GM12878 (cell line): ENCODE measurements around the gene VSIG10L. TPM values are rescaled to one million over a fixed set of nuclear protein-coding genes. Genes with fewer than 3 reads are reported as not detected.
A peak's percentile ranks its signal among the peaks of the same experiment; 100 is the strongest.

ENCODE experiments used
- BRCA1 ChIP-seq: IDR thresholded peaks from 2 replicates; pipeline ENCODE4 v1.6.1; 2011; ENCODE audit warnings: low read depth, low read length, improper control_type of control experiment
- CBX3 ChIP-seq: fragments of 200-600 bp; sonication (generic); IDR thresholded peaks from 2 replicates; pipeline ENCODE4 v1.6.1; 2016; ENCODE audit warnings: low read depth, borderline replicate concordance
- CHD1 ChIP-seq: IDR thresholded peaks from 2 replicates; pipeline ENCODE4 v1.6.1; 2012; ENCODE audit warnings: low read depth, low read length, improper control_type of control experiment
- CHD2 ChIP-seq: IDR thresholded peaks from 2 replicates; pipeline ENCODE4 v1.6.1; 2011; ENCODE audit warnings: low read depth, low read length, improper control_type of control experiment, borderline replicate concordance
- EED ChIP-seq: sonication (generic); IDR thresholded peaks from 2 replicates; pipeline ENCODE4 v1.6.1; 2016; ENCODE audit warnings: antibody characterized with exemption, low read depth
- EZH2 ChIP-seq: IDR thresholded peaks from 2 replicates; pipeline ENCODE4 v1.6.1; 2012; ENCODE audit warnings: low read depth, mild to moderate bottlenecking, control low read depth, inconsistent platforms, low read length, borderline replicate concordance; ENCODE audit not compliant: control insufficient read depth
- GABPA ChIP-seq: IDR thresholded peaks from 2 replicates; pipeline ENCODE4 v1.6.1; 2014; ENCODE audit warnings: antibody characterized with exemption, low read depth, mild to moderate bottlenecking, inconsistent platforms
- IKZF2 ChIP-seq, 2 experiments: fragments of 450-650 bp; IDR thresholded peaks; 2 replicates each; pipeline ENCODE4 v1.6.1; 2017; ENCODE audit warnings: mild to moderate bottlenecking in 2 of 2, moderate library complexity in 2 of 2
- IRF4 ChIP-seq: IDR thresholded peaks from 2 replicates; pipeline ENCODE4 v1.6.1; 2011; ENCODE audit warnings: low read depth, low read length
- JUND ChIP-seq: IDR thresholded peaks from 2 replicates; pipeline ENCODE4 v1.6.1; 2012; ENCODE audit warnings: low read depth, mild to moderate bottlenecking, low read length, improper control_type of control experiment, moderate library complexity
- MEF2A ChIP-seq: IDR thresholded peaks from 2 replicates; pipeline ENCODE4 v1.6.1; 2011; ENCODE audit warnings: low read depth, mild to moderate bottlenecking, low read length, moderate library complexity; ENCODE audit not compliant: insufficient read depth
- MTA2 ChIP-seq: fragments of 450-650 bp; IDR thresholded peaks from 2 replicates; pipeline ENCODE4 v1.6.1; 2016; ENCODE audit warnings: low read depth, mild to moderate bottlenecking, moderate library complexity
- NR2C1 ChIP-seq: fragments of 450-650 bp; IDR thresholded peaks from 2 replicates; pipeline ENCODE4 v1.6.1; 2017; ENCODE audit warnings: antibody characterized with exemption, mild to moderate bottlenecking, moderate library complexity
- RAD51 ChIP-seq: fragments of 450-650 bp; IDR thresholded peaks from 2 replicates; pipeline ENCODE4 v1.6.1; 2016; ENCODE audit warnings: moderate library complexity, mild to moderate bottlenecking, inconsistent platforms
- SIN3A ChIP-seq: IDR thresholded peaks from 2 replicates; pipeline ENCODE4 v1.6.1; 2012; ENCODE audit warnings: low read depth, low read length, improper control_type of control experiment
- SUZ12 ChIP-seq: fragments of 200-600 bp; sonication (generic); IDR thresholded peaks from one replicate; pipeline ENCODE4 v1.6.1; 2018; ENCODE audit warnings: antibody characterized with exemption, mild to moderate bottlenecking; ENCODE audit not compliant: unreplicated experiment
- TCF7 ChIP-seq: IDR thresholded peaks from 2 replicates; pipeline ENCODE4 v1.6.1; 2014; ENCODE audit warnings: antibody characterized with exemption, borderline replicate concordance
- ZSCAN29 ChIP-seq: fragments of 450-650 bp; IDR thresholded peaks from 2 replicates; pipeline ENCODE4 v1.6.1; 2017; ENCODE audit warnings: mild to moderate bottlenecking, moderate library complexity
- polyA plus RNA-seq, 11 experiments: library from polyadenylated mRNA; depleted of rRNA in 4 of 11; unstranded in 6 of 11; stranded (reverse) in 5 of 11; fragments of >200 nt; fragmentation: Nextera tagmentation in 4 of 11; fragmentation: Illumina TruSeq in 1 of 11; extraction: Ambion mirVana in 4 of 11; extraction: Trizol in 1 of 11; gene quantifications; 1 replicate in 1 of 11; 2 replicates in 10 of 11; pipeline versions ENCODE4 v1.2.1 to v1.2.3, GENCODE V29; 2011 to 2016; ENCODE audit warnings: inconsistent platforms in 2 of 11, missing spikeins in 2 of 11, low read depth in 1 of 11
- total RNA-seq, 4 experiments: library from RNA; depleted of rRNA in 3 of 4; stranded (reverse); fragments of >200 nt in 3 of 4; fragmentation: Illumina TruSeq in 1 of 4; extraction: Trizol in 1 of 4; gene quantifications; 2 replicates each; pipeline versions ENCODE4 v1.2.1 to v1.2.3, GENCODE V29; 2013 to 2021
- TF ChIP-seq, protein P1 (sequence below): fragments of 450-650 bp; formaldehyde crosslinking; IDR thresholded peaks from 2 replicates; pipeline ENCODE4 v1.4.0; 2022; ENCODE audit warnings: mild to moderate bottlenecking, moderate library complexity
- TF ChIP-seq, protein P2 (sequence below): IDR thresholded peaks from 2 replicates; pipeline ENCODE4 v1.6.1; 2011; ENCODE audit warnings: low read depth, mild to moderate bottlenecking, low read length, moderate library complexity, borderline replicate concordance; ENCODE audit errors: extremely low read depth
- TF ChIP-seq, protein P3 (sequence below): fragments of 450-650 bp; formaldehyde crosslinking; IDR thresholded peaks from 2 replicates; pipeline ENCODE4 v1.5.0; 2022; ENCODE audit warnings: mild to moderate bottlenecking, missing genetic modification characterization
- TF ChIP-seq, protein P4 (sequence below): IDR thresholded peaks from 2 replicates; pipeline ENCODE4 v1.6.1; 2012; ENCODE audit warnings: low read depth, low read length, improper control_type of control experiment
- TF ChIP-seq, protein P5 (sequence below): IDR thresholded peaks from 2 replicates; pipeline ENCODE4 v1.6.1; 2012; ENCODE audit warnings: low read depth, low read length, improper control_type of control experiment

VSIG10L gene
- total and polyA plus RNA-seq, 10 of the 15 experiments (the other 5 are each of a cell fraction or from before 2014, with no cell fraction given): 0.09 to 0.93 (median 0.49) TPM

DNA sequence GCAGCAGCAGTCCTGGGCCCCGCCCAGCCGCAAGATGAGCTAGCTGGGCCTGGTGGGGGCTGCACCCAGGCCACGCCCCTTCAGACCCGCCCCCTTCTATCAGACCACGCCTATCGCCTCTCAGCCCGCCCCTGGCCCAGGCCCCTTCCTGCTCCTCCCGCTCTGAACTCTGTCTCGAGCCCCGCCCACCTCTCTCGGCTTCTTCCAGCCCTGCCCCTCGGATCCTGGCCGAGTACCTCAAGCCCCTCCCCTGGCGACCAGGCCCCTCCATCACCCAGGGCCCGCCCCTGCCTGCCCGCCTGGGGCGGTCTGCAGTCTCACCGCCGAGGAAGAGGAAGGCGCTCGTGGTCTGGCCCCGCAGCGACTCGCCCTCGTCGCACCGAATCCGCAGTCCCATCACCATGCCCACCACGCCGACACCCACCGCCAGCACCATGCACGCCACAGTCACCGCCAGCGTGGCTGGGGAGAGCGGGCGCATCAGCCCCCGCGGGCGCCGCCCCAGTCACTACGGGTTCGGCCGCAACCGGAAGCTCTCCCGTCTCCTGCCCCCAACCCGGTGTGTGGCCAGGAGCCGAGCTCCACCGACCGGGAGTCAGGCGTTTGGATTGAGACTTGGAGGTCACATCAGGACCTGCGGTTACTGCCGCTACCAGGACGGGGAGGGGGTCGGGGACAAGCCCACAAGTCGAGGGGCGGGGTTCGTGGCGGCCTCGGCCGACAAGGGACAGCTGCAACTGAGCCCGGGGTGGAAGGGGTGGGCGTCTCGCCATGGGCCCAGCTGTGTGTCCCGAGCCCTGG is 25.8 kb upstream of the VSIG10L start (continued):
- TF ChIP-seq, protein P1, sequence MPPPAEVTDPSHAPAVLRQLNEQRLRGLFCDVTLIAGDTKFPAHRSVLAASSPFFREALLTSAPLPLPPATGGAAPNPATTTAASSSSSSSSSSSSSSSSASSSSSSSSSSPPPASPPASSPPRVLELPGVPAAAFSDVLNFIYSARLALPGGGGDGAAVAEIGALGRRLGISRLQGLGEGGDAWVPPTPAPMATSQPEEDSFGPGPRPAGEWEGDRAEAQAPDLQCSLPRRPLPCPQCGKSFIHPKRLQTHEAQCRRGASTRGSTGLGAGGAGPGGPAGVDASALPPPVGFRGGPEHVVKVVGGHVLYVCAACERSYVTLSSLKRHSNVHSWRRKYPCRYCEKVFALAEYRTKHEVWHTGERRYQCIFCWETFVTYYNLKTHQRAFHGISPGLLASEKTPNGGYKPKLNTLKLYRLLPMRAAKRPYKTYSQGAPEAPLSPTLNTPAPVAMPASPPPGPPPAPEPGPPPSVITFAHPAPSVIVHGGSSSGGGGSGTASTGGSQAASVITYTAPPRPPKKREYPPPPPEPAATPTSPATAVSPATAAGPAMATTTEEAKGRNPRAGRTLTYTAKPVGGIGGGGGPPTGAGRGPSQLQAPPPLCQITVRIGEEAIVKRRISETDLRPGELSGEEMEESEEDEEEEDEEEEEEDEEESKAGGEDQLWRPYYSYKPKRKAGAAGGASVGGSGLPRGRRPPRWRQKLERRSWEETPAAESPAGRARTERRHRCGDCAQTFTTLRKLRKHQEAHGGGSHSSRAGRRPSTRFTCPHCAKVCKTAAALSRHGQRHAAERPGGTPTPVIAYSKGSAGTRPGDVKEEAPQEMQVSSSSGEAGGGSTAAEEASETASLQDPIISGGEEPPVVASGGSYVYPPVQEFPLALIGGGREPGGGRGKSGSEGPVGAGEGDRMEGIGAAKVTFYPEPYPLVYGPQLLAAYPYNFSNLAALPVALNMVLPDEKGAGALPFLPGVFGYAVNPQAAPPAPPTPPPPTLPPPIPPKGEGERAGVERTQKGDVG: no peak
- no peak for TF ChIP-seq CBX3
- peak; percentile 62 to 73 for TF ChIP-seq IKZF2 (IDR thresholded peaks at IDR 0.05)
- TF ChIP-seq, protein P2, sequence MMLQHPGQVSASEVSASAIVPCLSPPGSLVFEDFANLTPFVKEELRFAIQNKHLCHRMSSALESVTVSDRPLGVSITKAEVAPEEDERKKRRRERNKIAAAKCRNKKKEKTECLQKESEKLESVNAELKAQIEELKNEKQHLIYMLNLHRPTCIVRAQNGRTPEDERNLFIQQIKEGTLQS: no peak
- TF ChIP-seq IRF4: no peak
- TF ChIP-seq, protein P3, sequence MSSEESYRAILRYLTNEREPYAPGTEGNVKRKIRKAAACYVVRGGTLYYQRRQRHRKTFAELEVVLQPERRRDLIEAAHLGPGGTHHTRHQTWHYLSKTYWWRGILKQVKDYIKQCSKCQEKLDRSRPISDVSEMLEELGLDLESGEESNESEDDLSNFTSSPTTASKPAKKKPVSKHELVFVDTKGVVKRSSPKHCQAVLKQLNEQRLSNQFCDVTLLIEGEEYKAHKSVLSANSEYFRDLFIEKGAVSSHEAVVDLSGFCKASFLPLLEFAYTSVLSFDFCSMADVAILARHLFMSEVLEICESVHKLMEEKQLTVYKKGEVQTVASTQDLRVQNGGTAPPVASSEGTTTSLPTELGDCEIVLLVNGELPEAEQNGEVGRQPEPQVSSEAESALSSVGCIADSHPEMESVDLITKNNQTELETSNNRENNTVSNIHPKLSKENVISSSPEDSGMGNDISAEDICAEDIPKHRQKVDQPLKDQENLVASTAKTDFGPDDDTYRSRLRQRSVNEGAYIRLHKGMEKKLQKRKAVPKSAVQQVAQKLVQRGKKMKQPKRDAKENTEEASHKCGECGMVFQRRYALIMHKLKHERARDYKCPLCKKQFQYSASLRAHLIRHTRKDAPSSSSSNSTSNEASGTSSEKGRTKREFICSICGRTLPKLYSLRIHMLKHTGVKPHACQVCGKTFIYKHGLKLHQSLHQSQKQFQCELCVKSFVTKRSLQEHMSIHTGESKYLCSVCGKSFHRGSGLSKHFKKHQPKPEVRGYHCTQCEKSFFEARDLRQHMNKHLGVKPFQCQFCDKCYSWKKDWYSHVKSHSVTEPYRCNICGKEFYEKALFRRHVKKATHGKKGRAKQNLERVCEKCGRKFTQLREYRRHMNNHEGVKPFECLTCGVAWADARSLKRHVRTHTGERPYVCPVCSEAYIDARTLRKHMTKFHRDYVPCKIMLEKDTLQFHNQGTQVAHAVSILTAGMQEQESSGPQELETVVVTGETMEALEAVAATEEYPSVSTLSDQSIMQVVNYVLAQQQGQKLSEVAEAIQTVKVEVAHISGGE (CRISPR knock-in tag): no peak
- TF ChIP-seq RAD51: no peak
- TF ChIP-seq TCF7: no peak
- TF ChIP-seq BRCA1: no peak
- TF ChIP-seq GABPA: no peak
- no peak for TF ChIP-seq CHD1
- TF ChIP-seq, protein P4, sequence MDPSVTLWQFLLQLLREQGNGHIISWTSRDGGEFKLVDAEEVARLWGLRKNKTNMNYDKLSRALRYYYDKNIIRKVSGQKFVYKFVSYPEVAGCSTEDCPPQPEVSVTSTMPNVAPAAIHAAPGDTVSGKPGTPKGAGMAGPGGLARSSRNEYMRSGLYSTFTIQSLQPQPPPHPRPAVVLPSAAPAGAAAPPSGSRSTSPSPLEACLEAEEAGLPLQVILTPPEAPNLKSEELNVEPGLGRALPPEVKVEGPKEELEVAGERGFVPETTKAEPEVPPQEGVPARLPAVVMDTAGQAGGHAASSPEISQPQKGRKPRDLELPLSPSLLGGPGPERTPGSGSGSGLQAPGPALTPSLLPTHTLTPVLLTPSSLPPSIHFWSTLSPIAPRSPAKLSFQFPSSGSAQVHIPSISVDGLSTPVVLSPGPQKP: 0 out of 2 replicates have a peak, but pooled peaks have one; percentile 25
- no peak for TF ChIP-seq MEF2A
- no peak for TF ChIP-seq JUND
- no peak for TF ChIP-seq SUZ12
- no peak for TF ChIP-seq ZSCAN29
- TF ChIP-seq, protein P5, sequence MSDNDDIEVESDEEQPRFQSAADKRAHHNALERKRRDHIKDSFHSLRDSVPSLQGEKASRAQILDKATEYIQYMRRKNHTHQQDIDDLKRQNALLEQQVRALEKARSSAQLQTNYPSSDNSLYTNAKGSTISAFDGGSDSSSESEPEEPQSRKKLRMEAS: peak; percentile 20; the same call in 1 of the 2 replicates
- no peak for TF ChIP-seq NR2C1
- no peak for TF ChIP-seq EZH2
- TF ChIP-seq EED: peak; percentile 44
- no peak for TF ChIP-seq SIN3A
- no peak for TF ChIP-seq CHD2
- TF ChIP-seq MTA2: no peak
